Thyroid gland (tissue), 4 donors: ENCODE results near the gene FADS6. TPM values are rescaled to one million over a fixed set of nuclear protein-coding genes. Genes with fewer than 3 reads are reported as not detected.

Experiments used
- DNase-seq, 2 donors: peaks; one replicate each; pipeline ENCODE4 v3.0.0-alpha.2; 2019
- H3K27ac ChIP-seq, 3 donors: fragments of 200-600 bp; sonication (generic); 1 replicate in 2 of 3; 2 replicates in 1 of 3; pipeline ENCODE4 v1.5.1; 2016 to 2019; ENCODE audit warnings: mild to moderate bottlenecking in 1 of 3, moderate library complexity in 1 of 3
- H3K27me3 ChIP-seq: fragments of 200-600 bp; sonication (generic); one replicate; pipeline ENCODE4 v1.5.1; 2019
- H3K36me3 ChIP-seq, 2 donors: fragments of 200-600 bp; sonication (generic); one replicate each; pipeline ENCODE4 v1.5.1; 2016 to 2019
- H3K4me1 ChIP-seq, 2 donors: fragments of 200-600 bp; sonication (generic); one replicate each; pipeline ENCODE4 v1.5.1; 2017 to 2019
- H3K4me3 ChIP-seq, 3 donors: fragments of 200-600 bp; sonication (generic); replicated peaks in 1 of 3; 1 replicate in 2 of 3; 2 replicates in 1 of 3; pipeline ENCODE4 v1.5.1; 2016; ENCODE audit warnings: mild to moderate bottlenecking in 1 of 3
- H3K9me3 ChIP-seq: fragments of 200-600 bp; sonication (generic); one replicate; pipeline ENCODE4 v1.5.1; 2017
- CTCF ChIP-seq, 6 experiments: fragments of 200-600 bp in 3 of 6; fragments of 450-650 bp in 3 of 6; sonication (generic) in 3 of 6; IDR thresholded peaks; one replicate each; pipeline ENCODE4 v1.5.1; 2016 to 2019; ENCODE audit warnings: antibody characterized with exemption in 6 of 6, mild to moderate bottlenecking in 2 of 6, inconsistent platforms in 1 of 6, moderate library complexity in 1 of 6
- POLR2A ChIP-seq, 2 donors: fragments of 450-650 bp; IDR thresholded peaks; one replicate each; pipeline ENCODE4 v1.6.1; 2017; ENCODE audit warnings: antibody characterized with exemption in 2 of 2, mild to moderate bottlenecking in 2 of 2, moderate library complexity in 1 of 2
- WGBS, 2 donors: methylation state at CpG; one replicate each; pipeline ENCODE4 v1.1.5; 2017; 5-methylcytosine and 5-hydroxymethylcytosine counted together
- intact Hi-C: fragments of 100-400 bp; cut with DNase I; formaldehyde crosslinking; loops from one replicate; pipeline ENCODE4 v1.15.1; 2023
- total RNA-seq, 4 donors: library from RNA; depleted of rRNA; stranded (reverse); fragments of >200 nt; gene quantifications; one replicate each; pipeline ENCODE4 v1.2.3, GENCODE V29; 2016

The FADS6 gene
- total RNA-seq, 4 donors from 2014 or later: not detected

DNA sequence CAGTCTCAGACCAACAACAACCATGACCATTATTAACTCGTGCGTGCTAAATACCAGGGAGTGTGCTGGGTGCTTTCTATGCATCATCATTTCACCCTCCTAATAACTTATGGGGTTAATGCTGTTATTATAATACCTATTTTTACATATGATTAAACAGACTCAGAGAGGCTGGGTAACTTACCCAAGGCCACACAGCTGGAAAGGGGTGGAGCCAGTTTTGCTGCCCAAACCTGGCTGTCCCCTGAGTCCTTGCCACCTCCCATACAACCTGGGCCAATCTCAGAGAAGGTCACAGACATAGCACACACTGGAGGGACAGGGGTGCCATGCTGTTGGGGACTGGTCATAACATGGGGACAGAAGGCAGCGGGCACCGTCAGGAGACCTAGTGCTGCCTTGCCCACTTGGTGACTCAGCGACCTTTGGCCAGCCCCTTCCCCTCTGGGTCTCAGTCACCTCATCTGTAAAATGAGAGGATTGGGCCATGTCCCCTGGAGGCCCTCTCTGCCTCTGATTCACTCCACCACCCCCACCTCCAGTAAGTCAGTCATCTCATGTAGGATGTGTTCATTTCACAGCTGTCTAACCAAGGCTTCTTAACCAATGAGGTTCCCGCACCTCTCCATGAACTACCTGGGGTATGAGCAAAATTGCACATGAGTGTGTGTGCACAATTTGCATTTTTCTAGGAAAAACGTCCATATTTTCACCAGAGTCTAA is 11.4 kb upstream of the FADS6 start:
- Histone ChIP-seq H3K9me3 (no peaks in the 10 kb centered on the region), H3K36me3 (no peaks in the 10 kb centered on the region), H3K4me3 (no peak overlapping the region), H3K4me1 (no peaks in the 10 kb centered on the region), H3K27me3 (no peaks in the 10 kb centered on the region), H3K27ac (no peak overlapping the region)
- no peak for DNase-seq
- intact Hi-C loops: no loop called here
- WGBS, 2 donors: 78 to 82% methylated on average over 6 to 7 of the region's 7 CpGs
- TF ChIP-seq CTCF (IDR thresholded peaks at IDR 0.05) (no peak), POLR2A (IDR thresholded peaks at IDR 0.05) (no peak)

- 74 to 78% methylated on average over 6 of the region's 6 CpGs for WGBS, 2 donors
- intact Hi-C loops: no loop called here
- DNase-seq: no peak
- no peak overlapping the region for H3K4me3 ChIP-seq
- TF ChIP-seq POLR2A (IDR thresholded peaks at IDR 0.05) (no peak), CTCF (IDR thresholded peaks at IDR 0.05) (no peak)
- no peaks in the 10 kb centered on the region for H3K9me3 ChIP-seq
- H3K4me1 ChIP-seq: no peaks in the 10 kb centered on the region
- H3K36me3 ChIP-seq: no peaks in the 10 kb centered on the region
- H3K27me3 ChIP-seq: no peaks in the 10 kb centered on the region
- no peak overlapping the region for H3K27ac ChIP-seq
Observed at GRCh38 chr17:74903671-74904070, 10.2 kb upstream of the FADS6 start.

DNA sequence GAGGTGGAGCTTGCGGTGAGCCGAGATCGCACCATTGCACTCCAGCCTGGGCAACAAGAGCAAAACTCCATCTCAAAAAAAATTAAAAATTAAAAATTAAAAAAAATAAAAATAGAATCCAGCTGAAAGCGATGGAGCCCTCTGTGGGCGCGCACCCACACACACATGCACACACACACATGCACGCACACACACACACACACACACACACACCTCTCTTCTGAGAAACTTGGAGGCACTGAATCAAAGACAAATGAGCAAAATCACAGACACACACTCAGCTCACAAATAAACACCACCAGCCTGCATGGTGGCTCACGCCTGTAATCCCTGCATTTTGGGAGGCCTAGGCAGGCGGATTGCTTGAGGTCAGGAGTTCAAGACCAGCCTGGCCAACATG is 9.6 kb upstream of the FADS6 start:
- no peaks in the 10 kb centered on the region for H3K4me1 ChIP-seq
- no peak for TF ChIP-seq CTCF (IDR thresholded peaks at IDR 0.05)
- no peak for TF ChIP-seq POLR2A (IDR thresholded peaks at IDR 0.05)
- no peak overlapping the region for H3K4me3 ChIP-seq
- H3K27ac ChIP-seq: no peak overlapping the region
- H3K27me3 ChIP-seq: no peaks in the 10 kb centered on the region
- 83 to 86% methylated on average over 9 of the region's 9 CpGs for WGBS, 2 donors
- no peak for DNase-seq
- intact Hi-C loops: no loop called here
- H3K9me3 ChIP-seq: no peaks in the 10 kb centered on the region
- H3K36me3 ChIP-seq: no peaks in the 10 kb centered on the region

GRCh38 chr17:74901353-74902135 is 8.1 kb upstream of the FADS6 start:
- no peaks in the 10 kb centered on the region for H3K9me3 ChIP-seq
- 76 to 77% methylated on average over 8 to 14 of the region's 14 CpGs for WGBS, 2 donors
- H3K27ac ChIP-seq: no peak overlapping the region
- no peaks in the 10 kb centered on the region for H3K27me3 ChIP-seq
- H3K4me3 ChIP-seq: no peak overlapping the region
- no peaks in the 10 kb centered on the region for H3K4me1 ChIP-seq
- intact Hi-C loops: no loop called here
- no peaks in the 10 kb centered on the region for H3K36me3 ChIP-seq
- no peak for DNase-seq
- TF ChIP-seq CTCF (IDR thresholded peaks at IDR 0.05): no peak
- TF ChIP-seq POLR2A (IDR thresholded peaks at IDR 0.05): no peak

DNA sequence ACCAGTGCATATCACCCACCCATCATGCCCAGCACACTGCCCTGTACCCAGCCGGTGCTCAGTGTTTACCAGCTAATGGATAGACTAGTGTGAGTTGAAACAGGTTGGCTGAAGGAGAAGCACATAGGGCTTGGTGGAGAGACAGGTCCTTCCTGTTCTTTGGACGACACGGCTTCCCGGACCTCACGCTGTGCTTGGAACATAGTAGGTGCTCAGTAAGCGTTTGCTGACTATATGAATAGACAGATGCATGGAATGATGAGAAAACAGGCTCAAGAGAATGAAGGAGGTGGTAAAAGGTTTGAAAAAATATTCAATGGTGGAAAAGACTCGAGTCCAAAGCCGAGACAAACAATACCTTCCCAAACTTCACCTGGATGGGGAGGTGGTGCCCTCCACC is 6.8 kb upstream of the FADS6 start:
- H3K27me3 ChIP-seq: no peaks in the 10 kb centered on the region
- intact Hi-C loops: no loop called here
- H3K36me3 ChIP-seq: no peaks in the 10 kb centered on the region
- H3K9me3 ChIP-seq: no peaks in the 10 kb centered on the region
- no peaks in the 10 kb centered on the region for H3K4me1 ChIP-seq
- no peak for DNase-seq
- H3K4me3 ChIP-seq: no peak overlapping the region
- H3K27ac ChIP-seq: no peak overlapping the region
- TF ChIP-seq POLR2A (IDR thresholded peaks at IDR 0.05) (no peak), CTCF (IDR thresholded peaks at IDR 0.05) (no peak)
- WGBS, 2 donors: 78 to 80% methylated on average over 8 of the region's 8 CpGs
